Subcutaneous abdominal adipose tissue (tissue), 5 donors: ENCODE data around the gene ZFHX3.

Experiments used
- H3K27ac ChIP-seq: one replicate; pipeline ENCODE4 v1.7.0; 2013; ENCODE audit warnings: low read depth, mild to moderate bottlenecking, inconsistent platforms, low read length, moderate library complexity
- H3K27me3 ChIP-seq, 5 donors: one replicate each; pipeline ENCODE4 v1.7.0; 2013; ENCODE audit warnings: low read length in 5 of 5, inconsistent platforms in 1 of 5; ENCODE audit not compliant: control insufficient read depth in 5 of 5, insufficient read depth in 4 of 5
- H3K36me3 ChIP-seq, 5 donors: one replicate each; pipeline ENCODE4 v1.7.0; 2013; ENCODE audit warnings: low read length in 5 of 5; ENCODE audit not compliant: control insufficient read depth in 5 of 5, insufficient read depth in 5 of 5
- H3K4me1 ChIP-seq, 5 donors: one replicate each; pipeline ENCODE4 v1.7.0; 2013; ENCODE audit warnings: low read length in 5 of 5, mild to moderate bottlenecking in 3 of 5, moderate library complexity in 1 of 5; ENCODE audit not compliant: control insufficient read depth in 5 of 5, insufficient read depth in 5 of 5
- H3K4me3 ChIP-seq, 5 donors: one replicate each; pipeline ENCODE4 v1.7.0; 2013; ENCODE audit warnings: low read length in 5 of 5, low read depth in 1 of 5
- H3K9ac ChIP-seq, 5 donors: one replicate each; pipeline ENCODE4 v1.7.0; 2013; ENCODE audit warnings: low read length in 5 of 5, mild to moderate bottlenecking in 4 of 5, moderate library complexity in 3 of 5
- H3K9me3 ChIP-seq, 5 donors: one replicate each; pipeline ENCODE4 v1.7.0; 2013; ENCODE audit warnings: low read length in 5 of 5; ENCODE audit not compliant: control insufficient read depth in 5 of 5
- donor health status: healthy.
- donor health status: healthy.
- donor health status: healthy.
- donor health status: healthy.
- donor health status: healthy.

Gene ZFHX3

GRCh38 chr16:72789465-72789864 is 258.5 kb downstream of the ZFHX3 start:
- no peaks in the 10 kb centered on the region for H3K27me3 ChIP-seq
- no peak overlapping the region for H3K4me3 ChIP-seq
- peaks cover 0 to 16% (median 11%) of the 10 kb centered on the region in 5 donors for H3K4me1 ChIP-seq
- H3K36me3 ChIP-seq: peaks cover 6 to 56% (median 18%) of the 10 kb centered on the region in 5 donors
- H3K27ac ChIP-seq: no peak overlapping the region
- no peaks in the 10 kb centered on the region for H3K9me3 ChIP-seq
- no peak overlapping the region for H3K9ac ChIP-seq

- Histone ChIP-seq H3K4me1 (peaks cover 0 to 16% (median 11%) of the 10 kb centered on the region in 5 donors), H3K9ac (no peak overlapping the region), H3K27me3 (no peaks in the 10 kb centered on the region), H3K9me3 (no peaks in the 10 kb centered on the region), H3K4me3 (peak overlapping the region in 4 of 5 donors; percentile 57 to 71 (median 67)), H3K36me3 (peaks cover 6 to 45% (median 8%) of the 10 kb centered on the region in 5 donors), H3K27ac (no peak overlapping the region)
These were observed 259.6 kb downstream of the ZFHX3 start for GRCh38 chr16:72788269-72788809.

- Histone ChIP-seq H3K27me3 (no peaks in the 10 kb centered on the region), H3K4me1 (peaks cover 0 to 16% (median 11%) of the 10 kb centered on the region in 5 donors), H3K9ac (peak overlapping the region in 1 of 5 donors; percentile 42), H3K27ac (no peak overlapping the region), H3K36me3 (peaks cover 2 to 40% (median 6%) of the 10 kb centered on the region in 5 donors), H3K9me3 (no peaks in the 10 kb centered on the region), H3K4me3 (peak overlapping the region; percentile 57 to 81 (median 68))
These were observed 260.2 kb downstream of the ZFHX3 start for GRCh38 chr16:72787514-72788268.

- H3K27ac ChIP-seq: no peak overlapping the region
- no peaks in the 10 kb centered on the region for H3K27me3 ChIP-seq
- H3K9me3 ChIP-seq: no peaks in the 10 kb centered on the region
- H3K9ac ChIP-seq: peak overlapping the region in 2 of 5 donors; percentile 37 to 48
- peak overlapping the region; percentile 56 to 81 (median 66) for H3K4me3 ChIP-seq
- peaks cover 0 to 16% (median 11%) of the 10 kb centered on the region in 5 donors for H3K4me1 ChIP-seq
- peaks cover 0 to 39% (median 6%) of the 10 kb centered on the region in 5 donors for H3K36me3 ChIP-seq
These were observed 260.8 kb downstream of the ZFHX3 start for GRCh38 chr16:72787130-72787513.

- H3K9me3 ChIP-seq: no peaks in the 10 kb centered on the region
- H3K4me3 ChIP-seq: no peak overlapping the region
- peaks cover 0 to 16% (median 11%) of the 10 kb centered on the region in 5 donors for H3K4me1 ChIP-seq
- peaks cover 0 to 35% (median 3%) of the 10 kb centered on the region in 5 donors for H3K36me3 ChIP-seq
- no peaks in the 10 kb centered on the region for H3K27me3 ChIP-seq
- H3K27ac ChIP-seq: no peak overlapping the region
- no peak overlapping the region for H3K9ac ChIP-seq
These were observed 261.3 kb downstream of the ZFHX3 start for GRCh38 chr16:72786606-72787005.

GRCh38 chr16:72785886-72786285 is 262.0 kb downstream of the ZFHX3 start:
- Histone ChIP-seq H3K9ac (peak overlapping the region in 1 of 5 donors; percentile 2), H3K27ac (no peak overlapping the region), H3K4me3 (no peak overlapping the region)

GRCh38 chr16:72785171-72785570 is 262.8 kb downstream of the ZFHX3 start:
- peaks cover 0 to 13% (median 11%) of the 10 kb centered on the region in 5 donors for H3K4me1 ChIP-seq
- no peak overlapping the region for H3K9ac ChIP-seq
- H3K27ac ChIP-seq: no peak overlapping the region
- H3K36me3 ChIP-seq: peaks cover 0 to 20% (median 3%) of the 10 kb centered on the region in 5 donors
- no peaks in the 10 kb centered on the region for H3K27me3 ChIP-seq
- H3K9me3 ChIP-seq: no peaks in the 10 kb centered on the region
- no peak overlapping the region for H3K4me3 ChIP-seq

More at GRCh38 chr16:72785886-72786285, 262.0 kb downstream of the ZFHX3 start:
- Histone ChIP-seq H3K4me1 (peaks cover 0 to 16% (median 11%) of the 10 kb centered on the region in 5 donors), H3K36me3 (peaks cover 0 to 28% (median 3%) of the 10 kb centered on the region in 5 donors), H3K9me3 (no peaks in the 10 kb centered on the region), H3K27me3 (no peaks in the 10 kb centered on the region)

GRCh38 chr16:72783716-72784318 is 264.1 kb downstream of the ZFHX3 start:
- Histone ChIP-seq H3K27ac (no peak overlapping the region), H3K27me3 (no peaks in the 10 kb centered on the region), H3K9ac (no peak overlapping the region), H3K4me3 (no peak overlapping the region), H3K9me3 (no peaks in the 10 kb centered on the region), H3K4me1 (peaks cover 0 to 13% (median 11%) of the 10 kb centered on the region in 5 donors), H3K36me3 (peaks cover 0 to 9% (median 3%) of the 10 kb centered on the region in 5 donors)

GRCh38 chr16:72769876-72770275 is 278.1 kb downstream of the ZFHX3 start:
- Histone ChIP-seq H3K9ac (no peak overlapping the region), H3K27me3 (no peaks in the 10 kb centered on the region), H3K4me1 (no peaks in the 10 kb centered on the region), H3K9me3 (peaks cover 0 to 2% (median 0%) of the 10 kb centered on the region in 5 donors), H3K27ac (no peak overlapping the region), H3K4me3 (no peak overlapping the region), H3K36me3 (no peaks in the 10 kb centered on the region)

GRCh38 chr16:72768591-72768990 is 279.3 kb downstream of the ZFHX3 start:
- Histone ChIP-seq H3K4me3 (no peak overlapping the region), H3K9ac (no peak overlapping the region), H3K4me1 (no peaks in the 10 kb centered on the region), H3K9me3 (peaks cover 0 to 2% (median 0%) of the 10 kb centered on the region in 5 donors), H3K27me3 (no peaks in the 10 kb centered on the region), H3K27ac (no peak overlapping the region), H3K36me3 (no peaks in the 10 kb centered on the region)
